Left lobe of liver (tissue), 2 donors: ENCODE results near the gene LINGO1. TPM values are rescaled to one million over a fixed set of nuclear protein-coding genes. Genes with fewer than 3 reads are reported as not detected.

ENCODE experiments used
- ATAC-seq: fragments of 200-7000 bp; cut with Tn5 transposase; one replicate; pipeline ENCODE4 v1.9.1; 2020; ENCODE audit warnings: mild to moderate bottlenecking, moderate library complexity
- DNase-seq: peaks from one replicate; pipeline ENCODE4 v3.0.0-alpha.2; 2020; ENCODE audit warnings: low spot score
- total RNA-seq: library from RNA; stranded (reverse); gene quantifications from one replicate; pipeline ENCODE4 v1.2.1, GENCODE V29; 2021
- donor health status: DM: no; HTN: no; CAD: no; lungs with moderate emphysema.
- donor health status: DM: no; HTN: yes; CAD: no.

Gene LINGO1
- 0.86 TPM for total RNA-seq

GRCh38 chr15:77632534-77633133, at the start of gene LINGO1:
LINGO1 (minus strand) TSS chr15:77632912; CDS start chr15:77632315, 597 bp downstream.
- DNase-seq (no peak), ATAC-seq (peak; percentile 28)

DNA sequence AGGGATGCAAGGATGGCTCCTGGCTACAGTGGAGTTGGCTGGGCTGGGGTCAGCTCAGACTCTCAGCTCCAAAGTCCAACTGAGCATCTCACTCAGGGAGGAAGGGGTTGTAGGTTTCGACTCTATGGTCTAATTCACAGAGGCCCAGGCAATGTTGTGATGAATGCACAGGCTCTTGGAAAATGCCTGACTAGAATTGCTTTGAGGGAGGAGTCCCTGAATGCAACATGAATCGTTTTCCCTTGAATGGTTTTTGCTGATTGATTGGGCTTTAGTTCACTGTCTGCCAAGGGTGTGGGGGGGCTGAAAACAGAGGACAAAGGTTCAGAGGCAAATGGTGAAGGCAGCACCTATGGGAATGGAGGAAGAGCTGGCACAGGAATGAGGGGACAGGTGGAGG, 48.6 kb upstream of the LINGO1 start:
- no peak for DNase-seq
- ATAC-seq, result no peak

DNA sequence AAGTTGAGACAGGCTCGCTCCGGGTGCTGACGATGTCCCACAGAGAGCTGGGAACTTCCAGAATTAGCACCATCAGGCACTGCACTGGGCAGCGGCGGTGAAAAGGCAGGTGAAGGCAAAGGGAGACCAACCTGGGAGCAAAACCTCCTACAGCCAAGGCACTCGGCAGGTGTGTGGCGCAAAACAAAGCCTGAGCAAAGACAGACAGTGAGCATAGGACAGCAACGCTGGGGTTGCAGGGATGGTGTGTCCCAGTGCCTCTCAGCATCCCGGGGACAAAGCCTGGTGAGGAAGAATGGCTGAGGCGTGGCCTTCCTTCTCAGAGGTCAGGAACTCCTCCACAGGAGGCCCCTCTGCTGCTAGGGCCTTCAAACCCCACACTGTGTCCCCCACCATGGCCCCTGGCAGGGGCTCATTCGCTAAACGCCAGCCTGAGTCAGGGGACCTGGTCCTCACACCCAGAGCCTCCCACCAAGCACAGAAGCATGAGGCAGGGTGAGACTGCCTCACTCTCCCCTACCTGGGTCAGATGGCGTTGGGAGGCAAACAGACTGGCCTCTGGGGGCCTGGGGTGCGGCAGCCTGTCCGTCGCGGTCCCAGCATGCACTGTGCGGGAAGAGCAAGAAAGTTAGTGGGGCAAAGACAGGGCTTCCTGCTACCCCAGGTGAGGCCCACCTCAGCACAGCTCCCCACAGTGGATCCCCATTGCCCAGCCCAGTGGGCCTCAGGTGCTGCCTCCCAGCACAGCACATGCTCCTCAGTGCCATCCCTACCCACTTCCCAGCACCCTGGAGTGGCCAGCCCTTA, 44.1 kb upstream of the LINGO1 start:
- ATAC-seq (no peak), DNase-seq (no peak)

- no peak for DNase-seq
- ATAC-seq, result no peak
These were observed 43.2 kb upstream of the LINGO1 start for GRCh38 chr15:77675806-77676415.

GRCh38 chr15:77674327-77674726, 41.6 kb upstream of the LINGO1 start:
- no peak for ATAC-seq
- DNase-seq, result no peak

GRCh38 chr15:77673866-77674265, 41.2 kb upstream of the LINGO1 start:
- no peak for ATAC-seq
- DNase-seq, result no peak

DNA sequence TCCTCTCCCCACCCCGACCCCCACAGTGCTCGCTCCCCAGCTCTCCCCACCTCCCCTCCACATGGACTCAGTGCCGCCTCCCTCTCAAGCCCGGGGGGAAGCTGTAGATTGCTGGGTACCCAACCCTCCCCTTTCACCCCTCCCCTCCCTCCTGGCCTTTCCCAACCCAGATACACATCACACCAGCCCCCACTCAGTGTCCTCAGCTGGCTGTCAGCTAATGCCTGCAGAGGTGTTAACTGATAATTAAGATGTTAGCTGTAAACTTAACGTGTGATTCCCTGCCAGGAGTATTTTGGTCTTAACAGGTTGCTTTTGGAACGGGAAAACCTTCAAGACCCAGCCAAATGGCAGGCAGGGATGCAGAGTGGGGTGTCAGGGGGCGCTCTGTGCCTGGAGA, 39.4 kb upstream of the LINGO1 start:
- ATAC-seq (no peak), DNase-seq (no peak)

DNA sequence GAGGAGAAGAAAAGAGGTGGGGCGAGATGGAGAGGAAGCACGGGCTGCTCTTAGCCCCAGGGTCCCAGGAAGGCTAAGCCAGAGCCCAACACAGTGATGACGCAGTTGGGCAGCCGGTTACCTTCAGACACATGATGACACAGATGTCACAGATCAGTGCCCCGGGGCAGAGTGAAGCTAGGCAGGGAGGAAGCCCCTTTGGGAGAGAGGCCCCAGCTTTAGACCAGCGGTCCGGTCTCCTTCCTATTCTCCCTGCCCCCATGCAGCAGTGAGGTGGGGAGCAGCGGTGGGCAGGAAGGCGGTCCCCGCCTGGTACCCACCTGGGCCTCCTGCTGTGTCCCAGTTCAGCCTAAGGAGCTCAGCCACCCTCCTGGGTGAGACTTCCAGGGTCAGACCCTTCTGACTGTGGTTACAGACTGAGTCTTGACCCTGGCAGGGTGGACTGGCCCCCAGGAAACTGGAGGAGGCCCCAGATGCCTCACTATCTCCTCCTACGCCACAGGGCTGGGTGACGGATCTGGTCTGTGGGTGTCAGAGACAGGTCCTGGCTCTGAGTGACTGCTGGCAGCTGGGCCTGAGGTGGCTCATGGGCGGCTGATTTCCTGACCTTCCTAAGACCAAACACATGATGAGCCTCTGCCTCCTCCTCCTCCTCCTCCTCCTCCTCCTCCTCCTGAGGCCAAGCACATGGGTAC, 38.8 kb upstream of the LINGO1 start:
- no peak for ATAC-seq
- no peak for DNase-seq

DNA sequence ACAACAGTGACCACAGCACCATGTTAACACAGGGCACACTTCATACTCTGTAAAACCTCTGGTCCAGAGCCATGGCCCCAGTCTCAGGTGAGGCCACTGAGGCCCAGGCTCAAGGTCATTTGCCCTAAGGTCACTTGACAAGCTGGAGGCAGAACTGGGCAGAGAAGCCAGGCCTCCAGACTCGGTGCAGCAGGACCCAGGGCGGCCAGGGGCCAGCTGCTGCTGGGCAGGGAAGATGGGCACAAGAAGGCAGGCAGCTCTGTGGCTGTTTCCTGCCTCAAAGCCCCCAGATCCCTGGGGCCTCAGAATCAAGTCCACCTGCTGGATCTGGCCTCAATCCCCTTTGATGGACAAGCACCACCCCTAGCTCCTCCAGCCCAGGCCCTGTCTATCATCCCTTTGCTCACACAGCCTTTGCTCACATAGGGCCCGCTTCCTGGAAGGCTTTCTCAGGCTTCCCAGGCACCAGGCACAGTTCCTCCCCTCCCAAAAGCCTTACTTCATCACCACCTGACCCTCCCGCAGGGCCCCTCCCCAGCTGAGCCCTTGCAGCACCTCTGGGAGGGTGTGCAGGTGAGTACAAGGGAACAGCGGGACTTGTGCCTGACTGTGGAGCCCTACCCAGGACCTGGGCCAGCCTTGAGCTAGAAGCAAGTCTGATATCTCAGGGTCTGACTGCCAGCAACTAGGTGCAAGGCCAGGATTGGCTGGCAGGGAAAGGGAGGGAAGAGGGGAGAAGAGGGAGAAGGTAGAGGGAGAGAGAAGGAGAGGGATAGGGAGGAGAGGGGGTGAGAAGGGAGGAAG, 38.0 kb upstream of the LINGO1 start:
- no peak for DNase-seq
- ATAC-seq, result no peak

DNA sequence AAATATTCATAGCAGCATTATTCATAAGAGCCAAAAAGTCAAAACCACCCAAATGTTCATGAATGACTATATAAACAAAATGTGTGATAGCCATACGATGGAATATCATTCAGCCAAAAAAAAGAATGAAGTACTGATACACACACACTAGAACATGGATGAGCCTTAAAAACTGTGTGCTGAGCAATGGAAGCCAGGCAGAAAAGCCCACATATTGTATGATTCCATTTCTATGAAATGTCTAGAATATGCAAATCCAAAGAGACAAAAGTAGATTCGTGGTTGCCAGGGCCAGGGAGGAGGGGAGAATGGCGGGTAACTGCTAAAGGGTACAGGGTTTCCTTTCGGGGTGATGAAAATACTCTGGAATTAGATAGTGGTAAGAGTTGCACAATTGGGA, 37.2 kb upstream of the LINGO1 start:
- ATAC-seq (no peak), DNase-seq (no peak)

- ATAC-seq (no peak), DNase-seq (no peak)
These were observed 34.9 kb upstream of the LINGO1 start for GRCh38 chr15:77667338-77668234.

DNA sequence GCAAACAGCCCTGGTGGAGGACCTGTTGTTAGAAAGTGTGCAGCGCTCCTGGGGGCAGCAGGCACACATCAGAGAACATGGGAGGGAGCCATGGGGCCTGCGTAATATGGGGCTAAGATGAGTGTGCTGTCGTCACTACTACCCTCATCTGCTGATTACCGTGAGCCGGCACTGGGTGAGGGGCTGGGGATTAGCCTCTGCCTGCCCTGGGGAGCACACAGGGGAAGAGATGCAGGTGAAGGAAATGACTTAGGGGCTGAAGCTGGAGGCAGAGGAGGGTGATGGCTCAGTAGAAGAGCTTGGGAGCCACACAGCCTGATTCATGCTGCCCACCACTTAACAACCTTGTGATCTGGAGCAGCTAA, 33.6 kb upstream of the LINGO1 start:
- no peak for ATAC-seq
- no peak for DNase-seq

DNA sequence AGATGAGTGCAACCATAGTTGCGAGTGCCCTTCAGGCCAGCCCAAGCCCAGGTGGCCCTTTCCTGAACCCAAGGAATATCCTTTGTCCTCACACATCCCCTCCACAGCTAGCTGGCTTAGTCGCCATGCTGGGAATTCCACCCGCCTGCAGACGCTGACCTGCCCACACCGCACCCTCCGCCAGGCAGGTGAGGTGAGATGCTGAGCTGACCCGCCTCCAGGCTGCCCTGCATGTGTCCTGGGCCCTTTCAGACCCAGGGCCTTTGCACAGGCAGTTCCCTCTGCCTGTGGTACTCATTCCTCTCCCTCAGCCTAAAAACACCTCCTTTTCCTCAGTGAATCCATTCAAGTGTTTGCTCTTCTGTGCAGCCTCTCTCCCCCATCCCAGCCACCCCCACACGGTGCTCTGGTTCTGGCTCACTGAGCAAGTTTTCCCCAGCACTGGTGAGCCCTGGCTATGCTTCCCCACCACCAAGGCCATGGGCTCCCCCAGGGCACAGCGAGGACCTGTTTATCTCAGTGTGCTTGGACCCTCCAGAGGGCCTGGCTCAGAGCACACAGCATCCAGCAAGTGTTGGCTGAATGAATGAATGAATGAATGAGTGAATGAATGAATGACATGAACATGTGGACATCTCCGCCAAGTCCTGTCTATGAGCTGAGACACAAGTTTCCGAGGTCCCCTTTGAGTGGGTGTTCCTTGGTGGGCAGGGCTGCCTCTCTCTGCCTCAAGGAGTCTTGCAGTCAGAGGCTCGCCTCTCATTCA, 33.0 kb upstream of the LINGO1 start:
- DNase-seq, result no peak

DNA sequence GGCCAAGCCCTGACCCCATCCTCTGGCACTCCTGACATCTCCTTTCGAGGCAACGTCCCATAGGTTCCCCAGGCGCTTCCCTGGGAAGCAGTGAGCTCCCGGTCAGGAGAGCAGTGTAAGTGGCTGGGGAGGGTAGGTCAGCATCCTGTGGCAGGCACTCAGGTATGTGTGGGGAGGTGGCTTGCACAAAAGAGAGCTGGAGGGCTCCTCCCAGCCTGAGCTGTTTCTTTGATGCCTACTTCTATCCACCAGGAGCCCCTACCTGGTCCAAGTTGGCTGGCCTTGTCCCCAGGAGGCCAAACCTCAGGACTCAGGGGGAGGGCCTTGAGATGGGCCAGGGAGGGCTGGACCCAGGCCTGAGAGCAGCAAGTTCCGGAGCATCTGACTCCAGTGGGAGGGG, 31.7 kb upstream of the LINGO1 start:
- no peak for DNase-seq
- ATAC-seq, result no peak

More for the DNA sequence above, 33.0 kb upstream of the LINGO1 start:
- ATAC-seq, result no peak

DNA sequence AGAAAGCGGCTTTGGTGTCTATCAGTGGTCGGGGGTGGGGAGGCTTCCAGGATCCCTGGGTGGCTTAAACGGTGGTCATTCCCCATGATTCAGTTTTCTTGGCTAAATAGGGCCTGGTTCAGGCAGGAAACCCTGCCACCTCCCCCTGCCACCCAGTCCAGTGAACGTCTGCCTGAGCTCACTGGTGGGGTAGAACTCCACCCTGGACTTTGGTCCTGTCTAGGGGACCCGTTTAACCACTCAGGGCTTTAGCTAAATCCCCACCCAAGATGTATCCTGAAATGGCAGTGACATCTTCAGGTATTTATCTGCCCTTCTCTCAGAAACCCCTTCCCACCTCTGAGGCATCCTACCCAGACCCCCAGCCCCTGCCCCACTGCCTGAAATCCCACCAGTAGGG, 30.5 kb upstream of the LINGO1 start:
- no peak for DNase-seq
- no peak for ATAC-seq

DNA sequence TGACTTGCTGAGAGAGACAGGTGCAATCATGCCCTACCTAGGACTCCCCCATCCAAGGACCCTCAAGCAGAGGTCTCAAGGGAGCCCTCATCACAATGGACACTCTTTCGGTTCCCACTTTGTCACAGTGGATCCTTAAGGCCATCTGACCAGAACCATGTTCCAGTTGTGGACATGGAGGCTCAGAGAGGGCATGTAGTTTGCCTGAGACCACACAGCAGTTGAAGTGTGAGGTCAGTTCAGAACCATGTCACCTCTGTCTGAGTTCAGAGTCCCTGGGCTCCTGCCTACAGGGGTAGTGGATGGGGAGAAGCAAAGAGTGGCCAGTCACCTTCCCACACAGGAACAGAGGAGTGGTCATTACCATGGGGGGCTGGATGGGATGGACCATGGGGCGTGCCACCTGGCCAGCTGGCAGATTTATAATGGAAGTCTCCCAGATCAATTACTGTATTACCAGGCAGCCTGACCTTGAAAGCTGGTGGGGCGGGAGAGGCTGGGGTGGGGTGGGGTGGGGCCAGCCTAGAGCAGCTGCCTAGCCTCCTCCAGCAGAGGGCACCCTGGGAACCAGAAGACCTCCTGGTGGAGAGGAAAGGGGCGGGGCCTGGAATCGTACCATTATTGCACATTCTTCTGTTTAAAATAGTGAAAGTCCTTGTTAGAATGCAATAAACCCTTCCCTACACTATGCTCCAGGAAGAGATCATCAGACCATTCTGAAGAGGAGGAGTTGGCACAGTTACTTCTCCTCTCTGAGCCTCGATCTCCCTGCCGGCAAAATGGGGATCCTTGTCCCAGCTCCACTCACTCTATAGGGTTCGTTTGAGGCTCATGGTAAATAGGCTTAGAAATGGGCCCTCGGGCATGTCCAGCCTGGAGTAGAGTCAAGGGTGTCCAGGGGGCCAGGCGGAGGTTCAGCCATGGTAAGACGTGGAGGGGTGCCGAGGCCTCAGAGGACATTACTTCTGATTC, 26.9 kb upstream of the LINGO1 start:
- DNase-seq (no peak), ATAC-seq (peak; percentile 73)

GRCh38 chr15:77658304-77658703, 25.6 kb upstream of the LINGO1 start:
- DNase-seq (no peak), ATAC-seq (no peak)
